ENCODE data around the gene HK1.

DNA sequence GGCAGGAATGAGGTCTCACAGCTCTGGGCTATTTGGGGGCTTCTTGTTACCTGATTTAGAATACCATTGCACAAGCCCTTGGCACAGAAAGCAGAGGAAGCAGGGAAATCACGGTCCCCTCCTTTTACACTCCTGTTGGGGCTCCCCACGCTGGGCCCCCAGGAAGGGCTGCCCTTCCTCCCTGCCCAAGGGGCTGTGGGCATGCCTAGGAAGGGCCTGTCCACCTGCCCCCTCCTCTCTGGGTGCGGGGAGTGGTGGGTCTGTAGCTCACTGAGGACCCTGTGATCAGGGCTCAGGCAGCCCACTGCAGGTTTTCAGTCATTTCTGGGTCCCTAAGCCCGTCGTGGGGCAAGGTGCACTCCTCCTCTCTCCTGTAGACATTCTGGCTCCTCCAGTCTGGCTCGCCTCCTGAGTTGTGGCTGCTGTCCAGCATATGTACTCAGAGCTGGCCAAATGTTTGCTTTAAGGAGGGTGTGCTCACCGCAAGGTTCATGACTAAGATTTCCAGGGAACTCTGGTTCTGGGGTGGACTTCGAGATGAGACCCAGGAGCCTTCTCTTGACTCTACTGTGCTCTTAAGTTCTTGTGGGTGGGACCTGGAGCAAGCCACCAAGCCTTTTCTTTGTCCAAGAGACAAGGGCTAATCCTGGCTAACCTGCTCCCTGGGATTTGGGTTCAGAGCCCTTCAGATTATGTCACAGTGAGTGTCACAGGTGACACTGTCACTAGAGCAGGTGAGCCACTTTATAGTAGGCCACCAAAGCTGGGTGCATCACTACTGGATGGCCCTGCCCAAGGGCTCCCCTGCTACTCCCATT, 82.4 kb downstream of the HK1 start:
- no peak for TF ChIP-seq GATA2 (IDR thresholded peaks at IDR 0.05; ENCODE audit: low read depth, low read length)
- TF ChIP-seq GATA3 (IDR thresholded peaks at IDR 0.05; ENCODE audit: low read depth, low read length) = no peak

Data from SH-SY5Y (cell line).